ENCODE data around the gene DAO. TPM values are rescaled to one million over a fixed set of nuclear protein-coding genes. Genes with fewer than 3 reads are reported as not detected.

The DAO gene
- total RNA-seq, 2 experiments from 2014 or later = not detected

- BruUV-seq (replicated peaks) = no TSS peak
- CTCF ChIA-PET (ENCODE audit: unreplicated experiment) = no interaction called here
- POLR2A ChIA-PET = interaction anchor here (0.6 to 0.9 kb wide), 2 partner anchors 43 to 92 kb away, joined by 5 read pairs; no protein-coding TSS in a partner anchor
Observed at GRCh38 chr12:108896336-108896735, 16.4 kb downstream of the DAO start.

GRCh38 chr12:108896817-108897216 lies 16.9 kb downstream of the DAO start:
- intact Hi-C loops (cut with micrococcal nuclease; ENCODE audit: unreplicated experiment) = no loop called here
- Histone ChIP-seq H2AFZ (ENCODE audit: low read length) (no peak overlapping the region), H3K79me2 (ENCODE audit: insufficient read depth, low read depth, low read length) (no peaks in the 10 kb centered on the region), H3K36me3 (ENCODE audit: insufficient read depth, low read length) (no peaks in the 10 kb centered on the region), H3K4me2 (ENCODE audit: low read length) (no peak overlapping the region), H3K4me3 (ENCODE audit: low read depth, low read length, poor library complexity, severe bottlenecking) (no peak overlapping the region), H3K9me3 (ENCODE audit: low read length) (no peaks in the 10 kb centered on the region), H3K27ac (ENCODE audit: low read depth, low read length, poor library complexity, severe bottlenecking) (no peak overlapping the region), H4K20me1 (ENCODE audit: insufficient read depth, low read length) (no peaks in the 10 kb centered on the region), H3K9me2 (ENCODE audit: insufficient read depth, low read length) (no peaks in the 10 kb centered on the region), H3K4me1 (ENCODE audit: insufficient read depth, low read length, poor library complexity, severe bottlenecking) (no peaks in the 10 kb centered on the region)
- CTCF ChIA-PET (ENCODE audit: unreplicated experiment) = no interaction called here
- no TSS peak for BruUV-seq (replicated peaks)
- POLR2A ChIA-PET = interaction anchor here (0.6 to 0.9 kb wide), 3 partner anchors 43 to 215 kb away, joined by 3 to 5 read pairs (median 5); no protein-coding TSS in a partner anchor
- TF ChIP-seq EZH2phosphoT487 (IDR thresholded peaks at IDR 0.05; ENCODE audit: borderline replicate concordance, low read depth, low read length) = no peak
- TF ChIP-seq, protein P1, sequence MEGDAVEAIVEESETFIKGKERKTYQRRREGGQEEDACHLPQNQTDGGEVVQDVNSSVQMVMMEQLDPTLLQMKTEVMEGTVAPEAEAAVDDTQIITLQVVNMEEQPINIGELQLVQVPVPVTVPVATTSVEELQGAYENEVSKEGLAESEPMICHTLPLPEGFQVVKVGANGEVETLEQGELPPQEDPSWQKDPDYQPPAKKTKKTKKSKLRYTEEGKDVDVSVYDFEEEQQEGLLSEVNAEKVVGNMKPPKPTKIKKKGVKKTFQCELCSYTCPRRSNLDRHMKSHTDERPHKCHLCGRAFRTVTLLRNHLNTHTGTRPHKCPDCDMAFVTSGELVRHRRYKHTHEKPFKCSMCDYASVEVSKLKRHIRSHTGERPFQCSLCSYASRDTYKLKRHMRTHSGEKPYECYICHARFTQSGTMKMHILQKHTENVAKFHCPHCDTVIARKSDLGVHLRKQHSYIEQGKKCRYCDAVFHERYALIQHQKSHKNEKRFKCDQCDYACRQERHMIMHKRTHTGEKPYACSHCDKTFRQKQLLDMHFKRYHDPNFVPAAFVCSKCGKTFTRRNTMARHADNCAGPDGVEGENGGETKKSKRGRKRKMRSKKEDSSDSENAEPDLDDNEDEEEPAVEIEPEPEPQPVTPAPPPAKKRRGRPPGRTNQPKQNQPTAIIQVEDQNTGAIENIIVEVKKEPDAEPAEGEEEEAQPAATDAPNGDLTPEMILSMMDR (conservative IDR thresholded peaks at IDR 0.05; ENCODE audit: low read length) = no peak
- no peak for DNase-seq (ENCODE audit: low spot score)

More at GRCh38 chr12:108896336-108896735, 16.4 kb downstream of the DAO start:
- no peak overlapping the region for H3K4me2 ChIP-seq (ENCODE audit: low read length)
- H4K20me1 ChIP-seq (ENCODE audit: insufficient read depth, low read length) = no peaks in the 10 kb centered on the region
- no peaks in the 10 kb centered on the region for H3K9me3 ChIP-seq (ENCODE audit: low read length)
- no peak for DNase-seq (ENCODE audit: low spot score)
- no peaks in the 10 kb centered on the region for H3K36me3 ChIP-seq (ENCODE audit: insufficient read depth, low read length)
- H3K4me1 ChIP-seq (ENCODE audit: insufficient read depth, low read length, poor library complexity, severe bottlenecking) = no peaks in the 10 kb centered on the region
- H3K27ac ChIP-seq (ENCODE audit: low read depth, low read length, poor library complexity, severe bottlenecking) = no peak overlapping the region
- intact Hi-C loops (cut with micrococcal nuclease; ENCODE audit: unreplicated experiment) = no loop called here
- no peaks in the 10 kb centered on the region for H3K9me2 ChIP-seq (ENCODE audit: insufficient read depth, low read length)
- no peak overlapping the region for H3K4me3 ChIP-seq (ENCODE audit: low read depth, low read length, poor library complexity, severe bottlenecking)
- H2AFZ ChIP-seq (ENCODE audit: low read length) = no peak overlapping the region
- no peaks in the 10 kb centered on the region for H3K79me2 ChIP-seq (ENCODE audit: insufficient read depth, low read depth, low read length)
- no peak for TF ChIP-seq EZH2phosphoT487 (IDR thresholded peaks at IDR 0.05; ENCODE audit: borderline replicate concordance, low read depth, low read length)
- TF ChIP-seq, protein P1 (conservative IDR thresholded peaks at IDR 0.05; ENCODE audit: low read length) = no peak

DNA sequence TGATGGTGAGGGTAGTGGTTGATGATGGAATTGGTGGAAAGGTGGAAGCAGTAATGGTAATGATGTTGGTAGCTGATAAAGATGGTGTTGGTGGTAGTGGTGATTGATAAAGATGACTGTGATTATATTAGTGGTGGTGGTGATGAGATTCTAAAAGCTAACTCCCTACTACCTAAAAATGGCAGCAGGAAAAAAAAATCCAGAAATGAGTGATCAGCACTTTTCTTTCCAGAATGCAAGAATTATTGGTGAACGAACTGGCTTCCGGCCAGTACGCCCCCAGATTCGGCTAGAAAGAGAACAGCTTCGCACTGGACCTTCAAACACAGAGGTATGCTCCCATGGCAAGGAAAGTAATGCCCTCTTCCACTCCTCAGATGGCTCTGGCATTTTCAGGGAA lies 19.3 kb downstream of the DAO start:
- Histone ChIP-seq H4K20me1 (ENCODE audit: insufficient read depth, low read length) (no peaks in the 10 kb centered on the region), H3K4me1 (ENCODE audit: insufficient read depth, low read length, poor library complexity, severe bottlenecking) (no peaks in the 10 kb centered on the region), H3K9me2 (ENCODE audit: insufficient read depth, low read length) (no peaks in the 10 kb centered on the region), H3K9me3 (ENCODE audit: low read length) (no peaks in the 10 kb centered on the region), H3K36me3 (ENCODE audit: insufficient read depth, low read length) (no peaks in the 10 kb centered on the region), H3K4me2 (ENCODE audit: low read length) (no peak overlapping the region), H3K4me3 (ENCODE audit: low read depth, low read length, poor library complexity, severe bottlenecking) (no peak overlapping the region), H2AFZ (ENCODE audit: low read length) (no peak overlapping the region), H3K79me2 (ENCODE audit: insufficient read depth, low read depth, low read length) (no peaks in the 10 kb centered on the region), H3K27ac (ENCODE audit: low read depth, low read length, poor library complexity, severe bottlenecking) (no peak overlapping the region)
- no peak for DNase-seq (ENCODE audit: low spot score)
- intact Hi-C loops (cut with micrococcal nuclease; ENCODE audit: unreplicated experiment) = no loop called here
- POLR2A ChIA-PET = no interaction called here
- TF ChIP-seq, protein P1 (conservative IDR thresholded peaks at IDR 0.05; ENCODE audit: low read length) = no peak
- no peak for TF ChIP-seq EZH2phosphoT487 (IDR thresholded peaks at IDR 0.05; ENCODE audit: borderline replicate concordance, low read depth, low read length)
- no TSS peak for BruUV-seq (replicated peaks)
- CTCF ChIA-PET (ENCODE audit: unreplicated experiment) = no interaction called here
